ENCODE data around the gene CLOCK. TPM values are rescaled to one million over a fixed set of nuclear protein-coding genes. Genes with fewer than 3 reads are reported as not detected.

The CLOCK gene
- total RNA-seq, 4 donors from 2014 or later: 21.9 to 60.7 (median 34.2) TPM

DNA sequence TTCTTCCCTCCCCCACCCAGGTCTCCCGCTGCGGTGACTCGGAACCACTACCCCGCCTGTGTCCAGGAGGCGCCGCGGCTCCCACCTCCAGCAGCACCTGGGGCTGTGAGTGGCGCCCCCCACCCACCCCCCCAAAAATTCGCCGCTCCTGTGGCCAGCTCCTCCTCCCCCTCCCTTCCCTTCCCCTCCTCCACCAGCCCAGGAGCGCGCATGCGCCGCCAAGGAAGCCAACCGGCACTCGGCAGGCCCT lies 278 bp downstream of the CLOCK start:
- DNase-seq: no peak
- Histone ChIP-seq H3K4me3 (peak overlapping the region; percentile 81 to 97 (median 93)), H3K36me3 (no peaks in the 10 kb centered on the region), H3K27me3 (no peaks in the 10 kb centered on the region), H3K27ac (peak overlapping the region; percentile 98 to 99 (median 98)), H3K9me3 (no peaks in the 10 kb centered on the region), H3K4me1 (peaks cover 19 to 25% of the 10 kb centered on the region in 2 donors)
- peak; percentile 78 to 85 for ATAC-seq
- intact Hi-C loops (cut with DNase I; ENCODE audit: low total_unique reads): loop anchor here (1.0 to 2.0 kb wide), 4 partner anchors 151 to 320 kb away; partner anchors contain the start of genes EXOC1, SRD5A3 and TMEM165
- in situ Hi-C loops (cut with MboI; ENCODE audit: low sequenced_read_pairs in 4 of 4): loop anchor here in 2 of 4 donors (10.0 kb wide), 3 partner anchors 152 to 318 kb away; partner anchors contain the start of genes SRD5A3 (in 1 of the 2) and TMEM165 (in 1 of the 2)
- TF ChIP-seq, protein P1, sequence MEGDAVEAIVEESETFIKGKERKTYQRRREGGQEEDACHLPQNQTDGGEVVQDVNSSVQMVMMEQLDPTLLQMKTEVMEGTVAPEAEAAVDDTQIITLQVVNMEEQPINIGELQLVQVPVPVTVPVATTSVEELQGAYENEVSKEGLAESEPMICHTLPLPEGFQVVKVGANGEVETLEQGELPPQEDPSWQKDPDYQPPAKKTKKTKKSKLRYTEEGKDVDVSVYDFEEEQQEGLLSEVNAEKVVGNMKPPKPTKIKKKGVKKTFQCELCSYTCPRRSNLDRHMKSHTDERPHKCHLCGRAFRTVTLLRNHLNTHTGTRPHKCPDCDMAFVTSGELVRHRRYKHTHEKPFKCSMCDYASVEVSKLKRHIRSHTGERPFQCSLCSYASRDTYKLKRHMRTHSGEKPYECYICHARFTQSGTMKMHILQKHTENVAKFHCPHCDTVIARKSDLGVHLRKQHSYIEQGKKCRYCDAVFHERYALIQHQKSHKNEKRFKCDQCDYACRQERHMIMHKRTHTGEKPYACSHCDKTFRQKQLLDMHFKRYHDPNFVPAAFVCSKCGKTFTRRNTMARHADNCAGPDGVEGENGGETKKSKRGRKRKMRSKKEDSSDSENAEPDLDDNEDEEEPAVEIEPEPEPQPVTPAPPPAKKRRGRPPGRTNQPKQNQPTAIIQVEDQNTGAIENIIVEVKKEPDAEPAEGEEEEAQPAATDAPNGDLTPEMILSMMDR (IDR thresholded peaks at IDR 0.05 in 4 of 5, conservative IDR thresholded peaks at IDR 0.05 in 1 of 5): no peak
- no peak for TF ChIP-seq POLR2A (IDR thresholded peaks at IDR 0.05)

DNA sequence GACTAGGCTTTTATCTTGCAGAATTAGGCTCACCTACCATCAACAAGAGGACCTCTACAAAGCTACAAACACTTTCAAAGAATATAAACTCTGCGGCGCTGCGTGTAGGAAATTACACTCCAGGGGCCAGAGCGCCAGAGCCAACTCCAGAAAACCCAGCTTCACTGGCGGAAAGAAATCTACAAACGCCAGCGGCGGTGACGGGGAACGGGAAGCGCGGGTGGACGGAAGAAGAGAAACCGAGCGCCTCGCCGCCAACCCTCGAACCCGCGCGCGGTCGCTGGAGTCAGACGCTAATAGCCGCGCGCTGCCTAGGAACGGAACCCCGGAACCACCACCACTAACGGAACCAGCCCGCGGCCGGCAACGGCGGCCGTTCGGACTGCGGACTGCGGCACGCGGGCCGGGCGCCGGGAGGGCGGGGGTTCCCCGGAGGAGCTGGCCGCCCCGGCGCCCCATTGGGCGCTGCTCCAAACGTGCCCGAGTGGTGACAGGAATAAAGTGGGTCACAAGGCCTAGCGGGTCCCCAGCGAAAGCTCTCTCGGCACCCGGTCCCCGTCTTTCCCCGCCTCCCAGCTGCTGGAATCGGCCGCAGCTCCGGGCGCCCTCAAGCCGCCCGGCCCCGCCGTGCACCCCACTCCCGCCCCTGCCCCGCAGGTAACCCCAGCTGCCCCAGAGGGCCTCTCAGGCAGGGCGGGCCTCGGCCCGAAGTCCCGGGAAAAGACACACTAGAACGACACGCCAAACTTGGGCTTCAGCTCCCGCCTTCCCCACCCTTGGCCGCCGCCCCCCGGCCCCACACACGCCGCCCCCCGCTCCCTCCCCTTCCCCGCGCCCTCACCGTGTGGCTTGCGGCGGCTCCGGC lies 836 bp downstream of the CLOCK start:
- in situ Hi-C loops (cut with MboI; ENCODE audit: low sequenced_read_pairs in 4 of 4): loop anchor here in 2 of 4 donors (10.0 kb wide), 3 partner anchors 151 to 319 kb away; partner anchors contain the start of genes SRD5A3 (in 1 of the 2) and TMEM165 (in 1 of the 2)
- H3K9me3 ChIP-seq: no peaks in the 10 kb centered on the region
- DNase-seq: peak; percentile 46 to 60

GRCh38 chr4:55545151-55545550 lies 1.6 kb downstream of the CLOCK start:
- no peaks in the 10 kb centered on the region for H3K36me3 ChIP-seq
- no peaks in the 10 kb centered on the region for H3K27me3 ChIP-seq
- no peak for TF ChIP-seq POLR2A (IDR thresholded peaks at IDR 0.05)
- TF ChIP-seq, protein P1 (IDR thresholded peaks at IDR 0.05 in 4 of 5, conservative IDR thresholded peaks at IDR 0.05 in 1 of 5): no peak
- in situ Hi-C loops (cut with MboI; ENCODE audit: low sequenced_read_pairs in 4 of 4): loop anchor here in 2 of 4 donors (10.0 kb wide), 3 partner anchors 150 to 320 kb away; partner anchors contain the start of genes SRD5A3 (in 1 of the 2) and TMEM165 (in 1 of the 2)
- H3K4me1 ChIP-seq: peaks cover 19 to 25% of the 10 kb centered on the region in 2 donors
- no peaks in the 10 kb centered on the region for H3K9me3 ChIP-seq
- peak overlapping the region; percentile 98 to 99 (median 98) for H3K27ac ChIP-seq
- DNase-seq (no peak), ATAC-seq (no peak)
- peak overlapping the region; percentile 81 to 97 (median 93) for H3K4me3 ChIP-seq
- intact Hi-C loops (cut with DNase I; ENCODE audit: low total_unique reads): no loop called here

More for the DNA sequence above, 836 bp downstream of the CLOCK start:
- TF ChIP-seq POLR2A (IDR thresholded peaks at IDR 0.05): peak; percentile 25 to 36
- TF ChIP-seq, protein P1 (IDR thresholded peaks at IDR 0.05 in 4 of 5, conservative IDR thresholded peaks at IDR 0.05 in 1 of 5): no peak
- Histone ChIP-seq H3K4me1 (peaks cover 19 to 25% of the 10 kb centered on the region in 2 donors), H3K27me3 (no peaks in the 10 kb centered on the region), H3K36me3 (no peaks in the 10 kb centered on the region), H3K4me3 (peak overlapping the region; percentile 81 to 97 (median 93)), H3K27ac (peak overlapping the region; percentile 98 to 99 (median 98))
- intact Hi-C loops (cut with DNase I; ENCODE audit: low total_unique reads): loop anchor here (1.0 to 2.0 kb wide), 4 partner anchors 151 to 321 kb away; partner anchors contain the start of genes EXOC1, SRD5A3 and TMEM165
- peak; percentile 42 to 49 for ATAC-seq

- peaks cover 19 to 25% of the 10 kb centered on the region in 2 donors for H3K4me1 ChIP-seq
- intact Hi-C loops (cut with DNase I; ENCODE audit: low total_unique reads) (no loop called here), in situ Hi-C loops (cut with MboI; ENCODE audit: low sequenced_read_pairs in 4 of 4) (loop anchor here in 2 of 4 donors (10.0 kb wide), 3 partner anchors 149 to 321 kb away; partner anchors contain the start of genes SRD5A3 (in 1 of the 2) and TMEM165 (in 1 of the 2))
Observed at GRCh38 chr4:55543858-55544257, 2.9 kb downstream of the CLOCK start.

More at GRCh38 chr4:55543858-55544257, 2.9 kb downstream of the CLOCK start:
- Histone ChIP-seq H3K27ac (no peak overlapping the region), H3K9me3 (no peaks in the 10 kb centered on the region), H3K27me3 (no peaks in the 10 kb centered on the region), H3K36me3 (no peaks in the 10 kb centered on the region), H3K4me3 (no peak overlapping the region)
- ATAC-seq (no peak), DNase-seq (no peak)
- TF ChIP-seq, protein P1 (IDR thresholded peaks at IDR 0.05 in 4 of 5, conservative IDR thresholded peaks at IDR 0.05 in 1 of 5): no peak
- no peak for TF ChIP-seq POLR2A (IDR thresholded peaks at IDR 0.05)
